Neural progenitor cell (in vitro differentiated cells): Measurements from ENCODE around the gene BEAN1. TPM values are rescaled to one million over a fixed set of nuclear protein-coding genes. Genes with fewer than 3 reads are reported as not detected.
A peak's percentile ranks its signal among the peaks of the same experiment; 100 is the strongest.

Source experiments
- DNase-seq: peaks from one replicate; pipeline ENCODE4 v3.0.0-alpha.2; 2016; ENCODE audit warnings: low spot score
- H2AFZ ChIP-seq: fragments of 200-600 bp; sonication (generic); replicated peaks from 2 replicates; pipeline ENCODE4 v1.6.1; 2016; ENCODE audit warnings: antibody characterized with exemption
- H3F3A ChIP-seq: fragments of 200-600 bp; sonication (generic); 2 replicates; pipeline ENCODE4 v1.6.1; 2016; ENCODE audit warnings: antibody characterized with exemption, low read depth
- H3K27ac ChIP-seq: fragments of 200-600 bp; sonication (generic); 2 replicates; pipeline ENCODE4 v1.5.1; 2016; ENCODE audit warnings: mild to moderate bottlenecking
- H3K27me3 ChIP-seq: fragments of 200-600 bp; sonication (generic); 2 replicates; pipeline ENCODE4 v1.6.1; 2016; ENCODE audit warnings: mild to moderate bottlenecking, moderate library complexity
- H3K36me3 ChIP-seq: fragments of 200-600 bp; sonication (generic); 2 replicates; pipeline ENCODE4 v1.5.1; 2016
- H3K4me1 ChIP-seq: fragments of 200-600 bp; sonication (generic); 2 replicates; pipeline ENCODE4 v1.6.1; 2016; ENCODE audit warnings: mixed run types
- H3K4me2 ChIP-seq: fragments of 200-600 bp; sonication (generic); 2 replicates; pipeline ENCODE4 v1.6.1; 2016
- H3K4me3 ChIP-seq: fragments of 200-600 bp; sonication (generic); 2 replicates; pipeline ENCODE4 v1.5.1; 2016
- H3K79me2 ChIP-seq: fragments of 200-600 bp; sonication (generic); 2 replicates; pipeline ENCODE4 v1.6.1; 2016; ENCODE audit warnings: low read depth
- H3K9ac ChIP-seq: fragments of 200-600 bp; sonication (generic); 2 replicates; pipeline ENCODE4 v1.6.1; 2016
- H3K9me3 ChIP-seq: fragments of 200-600 bp; sonication (generic); 2 replicates; pipeline ENCODE4 v1.5.1; 2016; ENCODE audit warnings: low read depth
- H4K20me1 ChIP-seq: fragments of 200-600 bp; sonication (generic); 2 replicates; pipeline ENCODE4 v1.6.1; 2016; ENCODE audit warnings: low read depth
- H3K27ac Mint-ChIP-seq: 3 replicates; pipeline ENCODE4 v1.8.0; 2021; ENCODE audit warnings: mixed read lengths
- H3K27me3 Mint-ChIP-seq: 2 replicates; pipeline ENCODE4 v1.8.0; 2022; ENCODE audit warnings: low read depth, mild to moderate bottlenecking, inconsistent platforms, moderate library complexity, mixed read lengths; ENCODE audit not compliant: insufficient read depth
- H3K36me3 Mint-ChIP-seq: 3 replicates; pipeline ENCODE4 v1.8.0; 2021; ENCODE audit warnings: mixed read lengths
- H3K4me1 Mint-ChIP-seq: 3 replicates; pipeline ENCODE4 v1.8.0; 2021; ENCODE audit warnings: mixed read lengths
- H3K4me3 Mint-ChIP-seq: 3 replicates; pipeline ENCODE4 v1.8.0; 2021; ENCODE audit warnings: mild to moderate bottlenecking, moderate library complexity, mixed read lengths
- H3K9me3 Mint-ChIP-seq: 3 replicates; pipeline ENCODE4 v1.8.0; 2020; ENCODE audit warnings: mixed read lengths
- EZH2 ChIP-seq: fragments of 200-600 bp; sonication (generic); IDR thresholded peaks from 2 replicates; pipeline ENCODE4 v1.6.1; 2017; ENCODE audit warnings: antibody characterized with exemption, mild to moderate bottlenecking, moderate library complexity
- EZH2phosphoT487 ChIP-seq: fragments of 200-600 bp; sonication (generic); IDR thresholded peaks from 2 replicates; pipeline ENCODE4 v1.6.1; 2017; ENCODE audit warnings: antibody characterized with exemption
- total RNA-seq: library from RNA; depleted of rRNA; stranded (reverse); fragments of >200 nt; gene quantifications from 2 replicates; pipeline ENCODE4 v1.2.3, GENCODE V29; 2015; ENCODE audit warnings: low replicate concordance
- TF ChIP-seq, protein P1 (sequence below): fragments of 200-600 bp; sonication (generic); IDR thresholded peaks from 2 replicates; pipeline ENCODE4 v1.5.1; 2017; ENCODE audit warnings: antibody characterized with exemption, mild to moderate bottlenecking

Gene BEAN1
- total RNA-seq, 1 donor from 2014 or later = 0.32 TPM

DNA sequence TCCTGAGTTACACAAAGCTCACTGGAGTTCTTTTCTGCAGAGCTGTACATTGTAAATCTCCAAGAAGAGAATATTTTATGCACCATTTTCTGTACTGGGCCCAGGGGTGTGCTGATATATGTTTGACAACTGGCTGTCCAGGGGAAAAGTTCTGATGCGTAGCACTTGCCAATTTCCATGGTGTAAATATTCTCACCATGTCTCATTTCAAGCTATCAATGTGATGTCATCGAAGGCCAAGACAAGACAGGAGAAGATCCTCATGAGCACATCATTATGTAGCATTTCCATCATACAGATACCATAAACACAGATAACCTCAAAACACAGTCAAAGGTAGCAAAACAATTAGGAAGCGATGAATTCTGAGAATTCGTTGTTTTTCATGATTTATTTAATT lies 41.7 kb upstream of the BEAN1 start:
- no peaks in the 10 kb centered on the region for H3K36me3 ChIP-seq
- Mint-ChIP-seq H3K4me3 (no peak overlapping the region), H3K36me3 (peaks cover under 1% of the 10 kb centered on the region), H3K27me3 (peaks cover 10% of the 10 kb centered on the region), H3K27ac (no peak overlapping the region), H3K4me1 (peaks cover 14% of the 10 kb centered on the region), H3K9me3 (peaks cover 5% of the 10 kb centered on the region)
- no peaks in the 10 kb centered on the region for H3K79me2 ChIP-seq
- no peaks in the 10 kb centered on the region for H3K27me3 ChIP-seq
- no peaks in the 10 kb centered on the region for H3F3A ChIP-seq
- TF ChIP-seq, protein P1, sequence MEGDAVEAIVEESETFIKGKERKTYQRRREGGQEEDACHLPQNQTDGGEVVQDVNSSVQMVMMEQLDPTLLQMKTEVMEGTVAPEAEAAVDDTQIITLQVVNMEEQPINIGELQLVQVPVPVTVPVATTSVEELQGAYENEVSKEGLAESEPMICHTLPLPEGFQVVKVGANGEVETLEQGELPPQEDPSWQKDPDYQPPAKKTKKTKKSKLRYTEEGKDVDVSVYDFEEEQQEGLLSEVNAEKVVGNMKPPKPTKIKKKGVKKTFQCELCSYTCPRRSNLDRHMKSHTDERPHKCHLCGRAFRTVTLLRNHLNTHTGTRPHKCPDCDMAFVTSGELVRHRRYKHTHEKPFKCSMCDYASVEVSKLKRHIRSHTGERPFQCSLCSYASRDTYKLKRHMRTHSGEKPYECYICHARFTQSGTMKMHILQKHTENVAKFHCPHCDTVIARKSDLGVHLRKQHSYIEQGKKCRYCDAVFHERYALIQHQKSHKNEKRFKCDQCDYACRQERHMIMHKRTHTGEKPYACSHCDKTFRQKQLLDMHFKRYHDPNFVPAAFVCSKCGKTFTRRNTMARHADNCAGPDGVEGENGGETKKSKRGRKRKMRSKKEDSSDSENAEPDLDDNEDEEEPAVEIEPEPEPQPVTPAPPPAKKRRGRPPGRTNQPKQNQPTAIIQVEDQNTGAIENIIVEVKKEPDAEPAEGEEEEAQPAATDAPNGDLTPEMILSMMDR = no peak
- TF ChIP-seq EZH2 (no peak), EZH2phosphoT487 (no peak)
- no peak overlapping the region for H3K9ac ChIP-seq
- H3K4me2 ChIP-seq = no peak overlapping the region
- H3K4me1 ChIP-seq = no peaks in the 10 kb centered on the region
- H2AFZ ChIP-seq = no peak overlapping the region
- DNase-seq = no peak
- H3K9me3 ChIP-seq = no peaks in the 10 kb centered on the region
- no peak overlapping the region for H3K4me3 ChIP-seq
- no peaks in the 10 kb centered on the region for H4K20me1 ChIP-seq
- H3K27ac ChIP-seq = no peak overlapping the region

DNA sequence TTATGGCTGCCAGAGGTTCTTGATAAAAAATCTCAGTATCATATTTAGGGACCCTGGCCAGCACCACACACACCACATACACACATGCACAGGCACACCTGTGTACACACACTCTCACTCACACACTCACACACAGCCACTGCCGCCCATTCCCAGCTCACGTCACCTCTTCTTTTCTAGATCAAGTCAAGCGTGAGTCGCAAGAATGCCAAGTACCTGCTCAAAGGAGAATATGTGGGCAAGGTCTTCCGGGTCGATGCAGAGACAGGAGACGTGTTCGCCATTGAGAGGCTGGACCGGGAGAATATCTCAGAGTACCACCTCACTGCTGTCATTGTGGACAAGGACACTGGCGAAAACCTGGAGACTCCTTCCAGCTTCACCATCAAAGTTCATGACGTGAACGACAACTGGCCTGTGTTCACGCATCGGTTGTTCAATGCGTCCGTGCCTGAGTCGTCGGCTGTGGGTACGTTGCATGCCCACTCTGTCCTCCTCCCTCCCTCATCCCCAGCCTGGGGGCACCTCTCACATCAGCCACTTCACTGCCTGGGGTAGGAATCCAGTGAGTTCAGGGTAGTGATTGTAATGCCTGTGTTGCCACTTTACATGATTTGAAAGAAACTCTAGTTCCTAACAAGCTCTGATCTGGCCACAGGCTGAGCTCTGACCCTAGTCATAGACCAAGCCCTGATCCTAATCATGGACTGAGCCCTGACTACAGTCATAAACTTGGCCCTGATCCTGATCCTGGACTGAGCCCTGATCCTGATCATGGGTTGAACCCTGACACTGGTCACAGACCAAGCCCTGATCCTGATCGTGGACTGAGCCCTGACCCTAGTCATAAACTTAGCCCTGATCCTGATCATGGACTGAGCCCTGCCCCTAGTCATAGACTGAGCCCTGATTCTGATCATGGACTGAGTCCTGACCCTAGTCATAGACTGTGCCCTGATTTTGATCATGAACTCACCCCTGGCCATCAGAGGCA lies 40.2 kb upstream of the BEAN1 start:
- Histone ChIP-seq H4K20me1 (no peaks in the 10 kb centered on the region), H3K4me1 (no peaks in the 10 kb centered on the region), H2AFZ (no peak overlapping the region), H3F3A (no peaks in the 10 kb centered on the region), H3K79me2 (no peaks in the 10 kb centered on the region), H3K36me3 (no peaks in the 10 kb centered on the region), H3K27ac (no peak overlapping the region), H3K4me3 (no peak overlapping the region), H3K9ac (no peak overlapping the region), H3K9me3 (no peaks in the 10 kb centered on the region), H3K4me2 (no peak overlapping the region), H3K27me3 (no peaks in the 10 kb centered on the region)
- no peaks in the 10 kb centered on the region for H3K9me3 Mint-ChIP-seq
- no peak for DNase-seq
- peaks cover 14% of the 10 kb centered on the region for H3K4me1 Mint-ChIP-seq
- no peak overlapping the region for H3K27ac Mint-ChIP-seq
- H3K4me3 Mint-ChIP-seq = no peak overlapping the region
- TF ChIP-seq, protein P1 = no peak
- no peak for TF ChIP-seq EZH2phosphoT487
- no peak for TF ChIP-seq EZH2
- H3K36me3 Mint-ChIP-seq = no peaks in the 10 kb centered on the region
- peaks cover 11% of the 10 kb centered on the region for H3K27me3 Mint-ChIP-seq

DNA sequence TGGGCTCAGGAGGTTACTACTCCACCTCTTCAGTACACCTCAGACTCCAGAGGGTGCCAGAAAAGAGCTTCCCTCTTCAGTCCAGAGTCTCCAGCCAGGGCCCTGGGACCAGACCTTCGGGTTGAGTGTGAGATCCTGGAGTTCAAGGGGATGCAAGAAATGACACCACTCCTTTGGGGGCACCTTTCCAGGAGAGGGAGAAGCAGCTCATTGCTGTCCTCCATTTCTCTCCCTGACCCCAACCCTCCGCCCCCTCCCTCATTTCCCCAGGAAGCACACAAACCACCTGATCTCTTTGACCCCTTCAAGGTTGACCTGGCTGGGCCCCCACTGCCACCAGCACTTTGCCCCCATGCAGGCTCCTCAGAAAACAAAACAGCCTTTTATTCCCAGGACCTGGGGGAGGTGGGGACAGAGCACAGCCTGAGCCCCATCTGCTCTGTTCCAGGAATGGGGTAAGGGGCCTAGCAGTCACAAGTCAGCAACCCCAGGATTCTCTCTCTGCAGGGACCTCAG lies 39.2 kb upstream of the BEAN1 start:
- Mint-ChIP-seq H3K27ac (peak overlapping the region; percentile 77), H3K36me3 (no peaks in the 10 kb centered on the region), H3K27me3 (peaks cover 11% of the 10 kb centered on the region), H3K4me1 (peaks cover 11% of the 10 kb centered on the region), H3K9me3 (no peaks in the 10 kb centered on the region), H3K4me3 (no peak overlapping the region)
- Histone ChIP-seq H2AFZ (no peak overlapping the region), H3K4me3 (no peak overlapping the region), H4K20me1 (no peaks in the 10 kb centered on the region), H3K27ac (no peak overlapping the region), H3K4me1 (no peaks in the 10 kb centered on the region), H3K4me2 (no peak overlapping the region), H3F3A (no peaks in the 10 kb centered on the region), H3K36me3 (no peaks in the 10 kb centered on the region), H3K9ac (no peak overlapping the region), H3K79me2 (no peaks in the 10 kb centered on the region), H3K27me3 (no peaks in the 10 kb centered on the region), H3K9me3 (no peaks in the 10 kb centered on the region)
- no peak for DNase-seq
- TF ChIP-seq EZH2 (no peak), EZH2phosphoT487 (no peak)
- TF ChIP-seq, protein P1 = no peak
